WTC11 (cell line): Measurements from ENCODE around the gene HLCS.

Experiments
- FOXJ3 ChIP-seq: sonication (generic); formaldehyde crosslinking; IDR thresholded peaks from 2 replicates; pipeline ENCODE4 v1.9.0; 2021; ENCODE audit warnings: missing genetic modification reagents, mild to moderate bottlenecking, borderline replicate concordance
- SP1 ChIP-seq: sonication (generic); formaldehyde crosslinking; conservative IDR thresholded peaks from 2 replicates; pipeline ENCODE4 v1.8.1; 2022; ENCODE audit warnings: missing genetic modification reagents
- TF ChIP-seq, protein P1 (sequence below): sonication (generic); formaldehyde crosslinking; IDR thresholded peaks from 2 replicates; pipeline ENCODE4 v1.8.0; 2022; ENCODE audit warnings: mild to moderate bottlenecking, missing genetic modification reagents
- TF ChIP-seq, protein P2 (sequence below): fragments of 200-600 bp; IDR thresholded peaks from 2 replicates; pipeline ENCODE4 v1.8.0; 2022; ENCODE audit warnings: antibody characterized with exemption
- TF ChIP-seq, protein P3 (sequence below): sonication (generic); formaldehyde crosslinking; IDR thresholded peaks from 2 replicates; pipeline ENCODE4 v1.8.0; 2023; ENCODE audit warnings: mild to moderate bottlenecking, missing genetic modification reagents
- TF ChIP-seq, protein P4 (sequence below): fragments of 250-450 bp; sonication (Bioruptor Pico); IDR thresholded peaks from 2 replicates; pipeline ENCODE4 v1.8.0; 2021; ENCODE audit warnings: mild to moderate bottlenecking

DNA sequence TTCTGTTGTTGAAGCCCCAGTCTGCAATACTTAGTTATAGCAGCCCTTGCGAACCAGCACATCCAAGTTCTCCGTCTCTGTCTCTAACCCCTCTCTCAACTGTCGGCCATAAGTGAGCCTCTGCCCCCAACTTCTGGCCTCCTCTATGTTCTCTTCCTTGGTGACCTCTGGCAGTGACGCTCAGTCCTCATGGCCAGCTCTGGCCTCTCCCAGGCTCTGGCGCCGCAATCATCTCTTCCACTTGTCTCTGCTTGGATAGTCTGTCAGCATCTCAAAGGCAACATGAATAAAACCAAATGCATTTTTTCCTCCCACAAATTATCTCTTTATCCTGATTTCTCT lies 8.4 kb upstream of the HLCS start:
- TF ChIP-seq, protein P1, sequence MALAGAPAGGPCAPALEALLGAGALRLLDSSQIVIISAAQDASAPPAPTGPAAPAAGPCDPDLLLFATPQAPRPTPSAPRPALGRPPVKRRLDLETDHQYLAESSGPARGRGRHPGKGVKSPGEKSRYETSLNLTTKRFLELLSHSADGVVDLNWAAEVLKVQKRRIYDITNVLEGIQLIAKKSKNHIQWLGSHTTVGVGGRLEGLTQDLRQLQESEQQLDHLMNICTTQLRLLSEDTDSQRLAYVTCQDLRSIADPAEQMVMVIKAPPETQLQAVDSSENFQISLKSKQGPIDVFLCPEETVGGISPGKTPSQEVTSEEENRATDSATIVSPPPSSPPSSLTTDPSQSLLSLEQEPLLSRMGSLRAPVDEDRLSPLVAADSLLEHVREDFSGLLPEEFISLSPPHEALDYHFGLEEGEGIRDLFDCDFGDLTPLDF (CRISPR knock-in tag), result no peak
- TF ChIP-seq SP1 (CRISPR knock-in tag) (no peak), FOXJ3 (CRISPR knock-in tag) (no peak)
- TF ChIP-seq, protein P2, sequence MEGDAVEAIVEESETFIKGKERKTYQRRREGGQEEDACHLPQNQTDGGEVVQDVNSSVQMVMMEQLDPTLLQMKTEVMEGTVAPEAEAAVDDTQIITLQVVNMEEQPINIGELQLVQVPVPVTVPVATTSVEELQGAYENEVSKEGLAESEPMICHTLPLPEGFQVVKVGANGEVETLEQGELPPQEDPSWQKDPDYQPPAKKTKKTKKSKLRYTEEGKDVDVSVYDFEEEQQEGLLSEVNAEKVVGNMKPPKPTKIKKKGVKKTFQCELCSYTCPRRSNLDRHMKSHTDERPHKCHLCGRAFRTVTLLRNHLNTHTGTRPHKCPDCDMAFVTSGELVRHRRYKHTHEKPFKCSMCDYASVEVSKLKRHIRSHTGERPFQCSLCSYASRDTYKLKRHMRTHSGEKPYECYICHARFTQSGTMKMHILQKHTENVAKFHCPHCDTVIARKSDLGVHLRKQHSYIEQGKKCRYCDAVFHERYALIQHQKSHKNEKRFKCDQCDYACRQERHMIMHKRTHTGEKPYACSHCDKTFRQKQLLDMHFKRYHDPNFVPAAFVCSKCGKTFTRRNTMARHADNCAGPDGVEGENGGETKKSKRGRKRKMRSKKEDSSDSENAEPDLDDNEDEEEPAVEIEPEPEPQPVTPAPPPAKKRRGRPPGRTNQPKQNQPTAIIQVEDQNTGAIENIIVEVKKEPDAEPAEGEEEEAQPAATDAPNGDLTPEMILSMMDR, result no peak
- TF ChIP-seq, protein P3, sequence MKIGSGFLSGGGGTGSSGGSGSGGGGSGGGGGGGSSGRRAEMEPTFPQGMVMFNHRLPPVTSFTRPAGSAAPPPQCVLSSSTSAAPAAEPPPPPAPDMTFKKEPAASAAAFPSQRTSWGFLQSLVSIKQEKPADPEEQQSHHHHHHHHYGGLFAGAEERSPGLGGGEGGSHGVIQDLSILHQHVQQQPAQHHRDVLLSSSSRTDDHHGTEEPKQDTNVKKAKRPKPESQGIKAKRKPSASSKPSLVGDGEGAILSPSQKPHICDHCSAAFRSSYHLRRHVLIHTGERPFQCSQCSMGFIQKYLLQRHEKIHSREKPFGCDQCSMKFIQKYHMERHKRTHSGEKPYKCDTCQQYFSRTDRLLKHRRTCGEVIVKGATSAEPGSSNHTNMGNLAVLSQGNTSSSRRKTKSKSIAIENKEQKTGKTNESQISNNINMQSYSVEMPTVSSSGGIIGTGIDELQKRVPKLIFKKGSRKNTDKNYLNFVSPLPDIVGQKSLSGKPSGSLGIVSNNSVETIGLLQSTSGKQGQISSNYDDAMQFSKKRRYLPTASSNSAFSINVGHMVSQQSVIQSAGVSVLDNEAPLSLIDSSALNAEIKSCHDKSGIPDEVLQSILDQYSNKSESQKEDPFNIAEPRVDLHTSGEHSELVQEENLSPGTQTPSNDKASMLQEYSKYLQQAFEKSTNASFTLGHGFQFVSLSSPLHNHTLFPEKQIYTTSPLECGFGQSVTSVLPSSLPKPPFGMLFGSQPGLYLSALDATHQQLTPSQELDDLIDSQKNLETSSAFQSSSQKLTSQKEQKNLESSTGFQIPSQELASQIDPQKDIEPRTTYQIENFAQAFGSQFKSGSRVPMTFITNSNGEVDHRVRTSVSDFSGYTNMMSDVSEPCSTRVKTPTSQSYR (CRISPR knock-in tag), result no peak
- TF ChIP-seq, protein P4, sequence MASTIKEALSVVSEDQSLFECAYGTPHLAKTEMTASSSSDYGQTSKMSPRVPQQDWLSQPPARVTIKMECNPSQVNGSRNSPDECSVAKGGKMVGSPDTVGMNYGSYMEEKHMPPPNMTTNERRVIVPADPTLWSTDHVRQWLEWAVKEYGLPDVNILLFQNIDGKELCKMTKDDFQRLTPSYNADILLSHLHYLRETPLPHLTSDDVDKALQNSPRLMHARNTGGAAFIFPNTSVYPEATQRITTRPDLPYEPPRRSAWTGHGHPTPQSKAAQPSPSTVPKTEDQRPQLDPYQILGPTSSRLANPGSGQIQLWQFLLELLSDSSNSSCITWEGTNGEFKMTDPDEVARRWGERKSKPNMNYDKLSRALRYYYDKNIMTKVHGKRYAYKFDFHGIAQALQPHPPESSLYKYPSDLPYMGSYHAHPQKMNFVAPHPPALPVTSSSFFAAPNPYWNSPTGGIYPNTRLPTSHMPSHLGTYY (CRISPR knock-in tag), result no peak
